K562 (cell line): ENCODE results near the gene DROSHA. TPM values are rescaled to one million over a fixed set of nuclear protein-coding genes. Genes with fewer than 3 reads are reported as not detected.

Experiments used
- BHLHE40 ChIP-seq: IDR thresholded peaks from 2 replicates; pipeline ENCODE4 v1.6.1; 2011; ENCODE audit warnings: low read length, improper control_type of control experiment
- CREB1 ChIP-seq, 2 experiments: sonication (generic) in 1 of 2; formaldehyde crosslinking in 1 of 2; IDR thresholded peaks; 2 replicates each; pipeline versions ENCODE4 v1.6.1 to v1.8.0; 2012 to 2022; ENCODE audit warnings: inconsistent platforms in 1 of 2, mild to moderate bottlenecking in 1 of 2, missing genetic modification reagents in 1 of 2, moderate library complexity in 1 of 2
- ELF2 ChIP-seq: fragments of 250-450 bp; sonication (Bioruptor Pico); IDR thresholded peaks from 2 replicates; pipeline ENCODE4 v1.5.0; 2021; ENCODE audit warnings: mild to moderate bottlenecking
- L3MBTL2 ChIP-seq: fragments of 450-650 bp; IDR thresholded peaks from 2 replicates; pipeline ENCODE4 v1.6.1; 2016; ENCODE audit warnings: mild to moderate bottlenecking, moderate library complexity
- PHTF2 ChIP-seq: fragments of 250-450 bp; sonication (Bioruptor Pico); IDR thresholded peaks from 2 replicates; pipeline ENCODE4 v1.5.0; 2021; ENCODE audit warnings: mild to moderate bottlenecking
- ZNF75A ChIP-seq: fragments of 450-650 bp; formaldehyde crosslinking; IDR thresholded peaks from 2 replicates; pipeline ENCODE4 v1.4.0; 2020; ENCODE audit warnings: mild to moderate bottlenecking
- polyA plus RNA-seq, 8 experiments: library from polyadenylated mRNA; depleted of rRNA in 4 of 8; stranded (reverse) in 5 of 8; unstranded in 3 of 8; fragments of >200 nt; fragmentation: Nextera tagmentation in 2 of 8; fragmentation: Illumina TruSeq in 1 of 8; extraction: Ambion mirVana in 2 of 8; extraction: Trizol in 1 of 8; gene quantifications; 2 replicates each; pipeline versions ENCODE4 v1.2.1 to v1.2.3, GENCODE V29; 2011 to 2014; ENCODE audit warnings: inconsistent platforms in 1 of 8, missing spikeins in 1 of 8
- total RNA-seq, 7 experiments: library from RNA; depleted of rRNA in 6 of 7; stranded (reverse); fragments of >200 nt in 6 of 7; fragmentation: Illumina TruSeq in 2 of 7; extraction: Trizol in 2 of 7; gene quantifications; 2 replicates each; pipeline versions ENCODE4 v1.2.1 to v1.2.3, GENCODE V29; 2011 to 2021; ENCODE audit warnings: low replicate concordance in 1 of 7
- TF ChIP-seq, protein P1 (sequence below): sonication (generic); formaldehyde crosslinking; IDR thresholded peaks from 2 replicates; pipeline ENCODE4 v1.9.0; 2022; ENCODE audit warnings: mild to moderate bottlenecking, missing genetic modification reagents
- TF ChIP-seq, protein P2 (sequence below), 2 experiments: fragments of 450-650 bp; formaldehyde crosslinking in 1 of 2; IDR thresholded peaks; 2 replicates each; pipeline versions ENCODE4 v1.4.0 to v1.6.1; 2014 to 2020; ENCODE audit warnings: mild to moderate bottlenecking in 2 of 2, borderline replicate concordance in 1 of 2, low read depth in 1 of 2
- TF ChIP-seq, protein P3 (sequence below): IDR thresholded peaks from 2 replicates; pipeline ENCODE4 v1.6.1; 2014; ENCODE audit warnings: antibody characterized with exemption

DROSHA gene
- total and polyA plus RNA-seq, 9 of the 15 experiments (the other 6 are each of a cell fraction or from before 2014, with no cell fraction given): 52.5 to 109 (median 68.9) TPM

DNA sequence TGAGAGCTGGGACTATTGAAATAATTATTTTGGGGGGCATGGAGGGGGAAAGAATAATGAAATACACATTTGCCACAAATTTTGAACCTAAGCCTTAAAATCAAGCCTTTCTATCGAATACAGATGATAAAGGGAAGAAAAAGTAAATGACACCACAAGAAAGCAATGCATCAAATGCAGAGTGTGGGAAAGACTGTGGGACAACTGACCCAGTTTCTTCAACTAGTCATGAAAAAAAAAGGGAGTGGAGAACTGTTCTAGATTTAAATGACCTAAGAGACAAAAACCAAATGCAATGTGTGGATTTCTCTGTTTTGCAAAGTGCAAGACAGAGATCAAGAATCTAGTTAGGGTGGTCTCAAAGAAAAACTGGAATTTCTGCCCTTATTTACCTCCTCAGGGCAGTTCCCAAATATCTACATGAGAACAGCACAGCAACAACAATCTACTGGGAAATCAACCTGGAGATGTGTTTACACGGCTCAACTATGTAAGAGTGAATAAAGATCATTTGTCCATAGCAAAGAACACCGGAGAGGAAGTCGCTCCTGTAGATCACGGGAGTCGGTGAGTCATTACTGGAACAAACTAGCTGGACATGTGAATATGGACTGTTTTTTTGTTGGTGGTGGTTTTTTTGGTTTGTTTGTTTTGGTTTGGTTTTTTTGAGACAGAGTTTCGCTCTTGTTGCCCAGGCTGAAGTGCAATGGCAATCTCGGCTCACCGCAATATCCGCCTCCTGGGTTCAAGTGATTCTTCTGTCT is 145.9 kb downstream of the DROSHA start (continued):
- TF ChIP-seq ZNF75A (CRISPR knock-in tag): peak; percentile 96
- TF ChIP-seq BHLHE40: peak; percentile 77
- TF ChIP-seq ELF2 (CRISPR knock-in tag): no peak
- TF ChIP-seq, protein P1, sequence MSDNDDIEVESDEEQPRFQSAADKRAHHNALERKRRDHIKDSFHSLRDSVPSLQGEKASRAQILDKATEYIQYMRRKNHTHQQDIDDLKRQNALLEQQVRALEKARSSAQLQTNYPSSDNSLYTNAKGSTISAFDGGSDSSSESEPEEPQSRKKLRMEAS (CRISPR knock-in tag): peak; percentile 24; the same call in 1 of the 2 replicates
- TF ChIP-seq, protein P2, sequence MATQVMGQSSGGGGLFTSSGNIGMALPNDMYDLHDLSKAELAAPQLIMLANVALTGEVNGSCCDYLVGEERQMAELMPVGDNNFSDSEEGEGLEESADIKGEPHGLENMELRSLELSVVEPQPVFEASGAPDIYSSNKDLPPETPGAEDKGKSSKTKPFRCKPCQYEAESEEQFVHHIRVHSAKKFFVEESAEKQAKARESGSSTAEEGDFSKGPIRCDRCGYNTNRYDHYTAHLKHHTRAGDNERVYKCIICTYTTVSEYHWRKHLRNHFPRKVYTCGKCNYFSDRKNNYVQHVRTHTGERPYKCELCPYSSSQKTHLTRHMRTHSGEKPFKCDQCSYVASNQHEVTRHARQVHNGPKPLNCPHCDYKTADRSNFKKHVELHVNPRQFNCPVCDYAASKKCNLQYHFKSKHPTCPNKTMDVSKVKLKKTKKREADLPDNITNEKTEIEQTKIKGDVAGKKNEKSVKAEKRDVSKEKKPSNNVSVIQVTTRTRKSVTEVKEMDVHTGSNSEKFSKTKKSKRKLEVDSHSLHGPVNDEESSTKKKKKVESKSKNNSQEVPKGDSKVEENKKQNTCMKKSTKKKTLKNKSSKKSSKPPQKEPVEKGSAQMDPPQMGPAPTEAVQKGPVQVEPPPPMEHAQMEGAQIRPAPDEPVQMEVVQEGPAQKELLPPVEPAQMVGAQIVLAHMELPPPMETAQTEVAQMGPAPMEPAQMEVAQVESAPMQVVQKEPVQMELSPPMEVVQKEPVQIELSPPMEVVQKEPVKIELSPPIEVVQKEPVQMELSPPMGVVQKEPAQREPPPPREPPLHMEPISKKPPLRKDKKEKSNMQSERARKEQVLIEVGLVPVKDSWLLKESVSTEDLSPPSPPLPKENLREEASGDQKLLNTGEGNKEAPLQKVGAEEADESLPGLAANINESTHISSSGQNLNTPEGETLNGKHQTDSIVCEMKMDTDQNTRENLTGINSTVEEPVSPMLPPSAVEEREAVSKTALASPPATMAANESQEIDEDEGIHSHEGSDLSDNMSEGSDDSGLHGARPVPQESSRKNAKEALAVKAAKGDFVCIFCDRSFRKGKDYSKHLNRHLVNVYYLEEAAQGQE (IDR thresholded peaks at IDR 0.05; ENCODE audit: borderline replicate concordance): peak; percentile 58
- TF ChIP-seq, protein P2 (CRISPR knock-in tag; IDR thresholded peaks at IDR 0.05; ENCODE audit: low read depth): no peak
- no peak for TF ChIP-seq PHTF2 (CRISPR knock-in tag)
- no peak for TF ChIP-seq CREB1 (IDR thresholded peaks at IDR 0.05)
- TF ChIP-seq CREB1 (CRISPR knock-in tag; IDR thresholded peaks at IDR 0.05): no peak
- TF ChIP-seq L3MBTL2: 0 out of 2 replicates have a peak, but pooled peaks have one; percentile 14
- TF ChIP-seq, protein P3, sequence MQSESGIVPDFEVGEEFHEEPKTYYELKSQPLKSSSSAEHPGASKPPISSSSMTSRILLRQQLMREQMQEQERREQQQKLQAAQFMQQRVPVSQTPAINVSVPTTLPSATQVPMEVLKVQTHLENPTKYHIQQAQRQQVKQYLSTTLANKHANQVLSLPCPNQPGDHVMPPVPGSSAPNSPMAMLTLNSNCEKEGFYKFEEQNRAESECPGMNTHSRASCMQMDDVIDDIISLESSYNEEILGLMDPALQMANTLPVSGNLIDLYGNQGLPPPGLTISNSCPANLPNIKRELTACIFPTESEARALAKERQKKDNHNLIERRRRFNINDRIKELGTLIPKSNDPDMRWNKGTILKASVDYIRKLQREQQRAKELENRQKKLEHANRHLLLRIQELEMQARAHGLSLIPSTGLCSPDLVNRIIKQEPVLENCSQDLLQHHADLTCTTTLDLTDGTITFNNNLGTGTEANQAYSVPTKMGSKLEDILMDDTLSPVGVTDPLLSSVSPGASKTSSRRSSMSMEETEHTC: 0 out of 2 replicates have a peak, but pooled peaks have one; percentile 13
